SU-DHL-6 (cell line): ENCODE results near the gene VSIG10L.

Experiments used
- H2AFZ ChIP-seq: fragments of 200-600 bp; sonication (generic); 2 replicates; pipeline ENCODE4 v1.6.1; 2014; ENCODE audit warnings: low read depth, mild to moderate bottlenecking, moderate library complexity, mixed read lengths, antibody characterized with exemption, low read length; ENCODE audit not compliant: severe bottlenecking
- H3F3A ChIP-seq: fragments of 200-600 bp; shearing (Covaris generic); 2 replicates; pipeline ENCODE4 v1.6.0; 2016; ENCODE audit warnings: antibody characterized with exemption, mild to moderate bottlenecking; ENCODE audit not compliant: insufficient read depth
- H3K27ac ChIP-seq: fragments of 200-600 bp; sonication (generic); 2 replicates; pipeline ENCODE4 v1.5.1; 2016; ENCODE audit warnings: low read depth, mild to moderate bottlenecking, low read length, moderate library complexity, mixed read lengths
- H3K27me3 ChIP-seq: fragments of 200-600 bp; sonication (generic), shearing (Covaris generic); 2 replicates; pipeline ENCODE4 v1.6.0; 2014; ENCODE audit warnings: mild to moderate bottlenecking, low read length
- H3K36me3 ChIP-seq: fragments of 200-600 bp; sonication (generic); 2 replicates; pipeline ENCODE4 v1.6.1; 2014; ENCODE audit warnings: mild to moderate bottlenecking, low read length, mixed read lengths
- H3K4me2 ChIP-seq: fragments of 300-600, 200-600 bp; shearing (Covaris generic), sonication (generic); 2 replicates; pipeline ENCODE4 v1.6.0; 2014; ENCODE audit warnings: low read length, low read depth, mild to moderate bottlenecking; ENCODE audit not compliant: poor library complexity, severe bottlenecking
- H3K4me3 ChIP-seq: fragments of 200-600 bp; sonication (generic); 2 replicates; pipeline ENCODE4 v1.5.1; 2014; ENCODE audit warnings: antibody characterized with exemption, low read length, mild to moderate bottlenecking, mixed read lengths; ENCODE audit not compliant: insufficient read depth, poor library complexity, severe bottlenecking
- H3K79me2 ChIP-seq: fragments of 200-600 bp; sonication (generic); 2 replicates; pipeline ENCODE4 v1.6.1; 2014; ENCODE audit warnings: mild to moderate bottlenecking, low read length, moderate library complexity; ENCODE audit not compliant: insufficient read depth
- H3K9ac ChIP-seq: fragments of 200-600 bp; sonication (generic); 2 replicates; pipeline ENCODE4 v1.7.0; 2014; ENCODE audit warnings: mild to moderate bottlenecking, low read length
- H3K9me2 ChIP-seq: fragments of 200-600 bp; sonication (generic); replicated peaks from 2 replicates; pipeline ENCODE4 v1.6.1; 2014; ENCODE audit warnings: low read length; ENCODE audit not compliant: insufficient read depth
- H3K9me3 ChIP-seq: fragments of 200-600 bp; sonication (generic); 2 replicates; pipeline ENCODE4 v1.6.1; 2014; ENCODE audit warnings: low read length, mixed read lengths; ENCODE audit not compliant: insufficient read depth
- H4K20me1 ChIP-seq: fragments of 200-600 bp; sonication (generic); 2 replicates; pipeline ENCODE4 v1.6.1; 2014; ENCODE audit warnings: low read depth, mild to moderate bottlenecking, antibody characterized with exemption, low read length, moderate library complexity, mixed read lengths
- CTCF ChIP-seq: fragments of 200-600 bp; sonication (generic); IDR thresholded peaks from one replicate; pipeline ENCODE4 v1.5.1; 2017; ENCODE audit warnings: antibody characterized with exemption, mild to moderate bottlenecking, low read length, moderate library complexity; ENCODE audit not compliant: insufficient read depth, poor library complexity, severe bottlenecking
- EZH2phosphoT487 ChIP-seq: fragments of 200-600 bp; sonication (generic), shearing (Covaris generic); conservative IDR thresholded peaks from 2 replicates; pipeline ENCODE4 v1.6.1; 2018; ENCODE audit warnings: mild to moderate bottlenecking, antibody characterized with exemption, low read length, moderate library complexity, mixed read lengths

Gene VSIG10L

GRCh38 chr19:51370230-51370629, 28.3 kb upstream of the VSIG10L start:
- no peak overlapping the region for H2AFZ ChIP-seq
- no peak overlapping the region for H3K4me2 ChIP-seq
- no peaks in the 10 kb centered on the region for H3K9me3 ChIP-seq
- H3K79me2 ChIP-seq, result peaks cover 9% of the 10 kb centered on the region; the same call in 1 of the 2 replicates
- H4K20me1 ChIP-seq, result no peaks in the 10 kb centered on the region
- no peak overlapping the region for H3K9ac ChIP-seq
- TF ChIP-seq CTCF (no peak), EZH2phosphoT487 (no peak)
- no peak overlapping the region for H3K27ac ChIP-seq
- H3K36me3 ChIP-seq, result no peaks in the 10 kb centered on the region
- peaks cover 4% of the 10 kb centered on the region; the same call in 1 of the 2 replicates for H3F3A ChIP-seq
- H3K9me2 ChIP-seq, result no peaks in the 10 kb centered on the region
- H3K4me3 ChIP-seq, result no peak overlapping the region
- H3K27me3 ChIP-seq, result no peaks in the 10 kb centered on the region

GRCh38 chr19:51368366-51369282, 26.7 kb upstream of the VSIG10L start, which contains the start of gene CLDND2:
CLDND2 (minus strand) TSS chr19:51369003; CDS start chr19:51368577, 426 bp downstream.
- no peaks in the 10 kb centered on the region for H3K9me3 ChIP-seq
- no peaks in the 10 kb centered on the region for H3K27me3 ChIP-seq
- peak within 1 kb of the TSS; percentile 76 for H3K4me3 ChIP-seq
- H3K27ac ChIP-seq, result peak within 1 kb of the TSS; percentile 54
- peaks cover 16% of the 10 kb centered on the region; the same call in 1 of the 2 replicates for H3K79me2 ChIP-seq
- TF ChIP-seq CTCF (no peak), EZH2phosphoT487 (no peak)
- H3K36me3 ChIP-seq, result no peaks in the 10 kb centered on the region
- H2AFZ ChIP-seq, result peak within 1 kb of the TSS; percentile 89
- no peaks in the 10 kb centered on the region for H4K20me1 ChIP-seq
- peaks cover 4% of the 10 kb centered on the region; the same call in 1 of the 2 replicates for H3F3A ChIP-seq
- peak within 1 kb of the TSS; percentile 69 for H3K4me2 ChIP-seq
- no peaks in the 10 kb centered on the region for H3K9me2 ChIP-seq
- peak within 1 kb of the TSS; percentile 97 for H3K9ac ChIP-seq

- TF ChIP-seq CTCF (no peak), EZH2phosphoT487 (no peak)
- H3K4me3 ChIP-seq, result peak overlapping the region; percentile 76
- H3K4me2 ChIP-seq, result peak overlapping the region; percentile 69
- H3K36me3 ChIP-seq, result no peaks in the 10 kb centered on the region
- H3K27me3 ChIP-seq, result no peaks in the 10 kb centered on the region
- H3K9ac ChIP-seq, result peak overlapping the region; percentile 97
- H3K9me3 ChIP-seq, result no peaks in the 10 kb centered on the region
- H3F3A ChIP-seq, result peaks cover 4% of the 10 kb centered on the region; the same call in 1 of the 2 replicates
- peak overlapping the region; percentile 89 for H2AFZ ChIP-seq
- H3K9me2 ChIP-seq, result no peaks in the 10 kb centered on the region
- peaks cover 16% of the 10 kb centered on the region; the same call in 1 of the 2 replicates for H3K79me2 ChIP-seq
- peak overlapping the region; percentile 79 for H3K27ac ChIP-seq
- H4K20me1 ChIP-seq, result no peaks in the 10 kb centered on the region
Measured at GRCh38 chr19:51367565-51368365, 25.8 kb upstream of the VSIG10L start.
